Adrenal gland (tissue), 12 donors: ENCODE data around the gene DGCR6L. TPM values are rescaled to one million over a fixed set of nuclear protein-coding genes. Genes with fewer than 3 reads are reported as not detected.
"Not testable (repeated sequence)": the region's sequence is repeated elsewhere in the genome, so short reads cannot be mapped to it uniquely, and the experiment has no call there.

ENCODE experiments used
- DNase-seq, 7 donors: peaks; one replicate each; pipeline ENCODE4 v3.0.0-alpha.2; 2019 to 2020
- H3K27ac ChIP-seq, 5 donors: fragments of 200-600 bp; sonication (generic) in 4 of 5; 1 replicate in 3 of 5; 2 replicates in 2 of 5; pipeline versions ENCODE4 v1.5.1 to v1.8.0; 2016 to 2020; ENCODE audit warnings: mild to moderate bottlenecking in 1 of 5
- H3K27me3 ChIP-seq: fragments of 200-600 bp; 2 replicates; pipeline ENCODE4 v1.8.0; 2021
- H3K36me3 ChIP-seq, 2 donors: fragments of 200-600 bp; replicated peaks in 1 of 2; 1 replicate in 1 of 2; 2 replicates in 1 of 2; pipeline versions ENCODE4 v1.5.1 to v1.8.0; 2018 to 2022
- H3K4me1 ChIP-seq, 2 donors: fragments of 200-600 bp; replicated peaks in 1 of 2; 1 replicate in 1 of 2; 2 replicates in 1 of 2; pipeline versions ENCODE4 v1.5.1 to v1.8.0; 2018 to 2021
- H3K4me3 ChIP-seq, 4 donors: fragments of 200-600 bp; sonication (generic) in 3 of 4; one replicate each; pipeline ENCODE4 v1.5.1; 2016 to 2018
- H3K9me3 ChIP-seq, 3 donors: fragments of 200-600 bp; sonication (generic) in 1 of 3; replicated peaks in 1 of 3; 1 replicate in 2 of 3; 2 replicates in 1 of 3; pipeline versions ENCODE4 v1.5.1 to v1.8.0; 2016 to 2021
- CTCF ChIP-seq, 6 experiments: fragments of 450-650 bp in 4 of 6; fragments of 200-600 bp in 2 of 6; sonication (generic) in 1 of 6; IDR thresholded peaks; 1 replicate in 5 of 6; 2 replicates in 1 of 6; pipeline versions ENCODE4 v1.5.1 to v1.8.0; 2016 to 2021; ENCODE audit warnings: antibody characterized with exemption in 6 of 6, mild to moderate bottlenecking in 2 of 6, moderate library complexity in 1 of 6
- POLR2A ChIP-seq, 2 donors: fragments of 450-650 bp; IDR thresholded peaks; one replicate each; pipeline ENCODE4 v1.6.1; 2017; ENCODE audit warnings: antibody characterized with exemption in 2 of 2, mild to moderate bottlenecking in 2 of 2, moderate library complexity in 1 of 2
- WGBS, 4 donors: extraction: QIAGEN DNeasy Blood & Tissue Kit in 2 of 4; methylation state at CpG; one replicate each; pipeline versions ENCODE4 v1.1.5 to v1.1.7; 2013 to 2017; 5-methylcytosine and 5-hydroxymethylcytosine counted together
- intact Hi-C, 2 donors: fragments of 100-400 bp; cut with DNase I; formaldehyde crosslinking; loops; one replicate each; pipeline versions ENCODE4 v1.14.1 to v1.15.0; 2022 to 2023
- polyA plus RNA-seq, 3 donors: library from polyadenylated mRNA; stranded (reverse); fragments of 200-250 nt in 2 of 3; fragments of 350-450 nt in 1 of 3; fragmentation: Illumina TruSeq in 1 of 3; extraction: RNeasy Lipid Tissue Mini Kit (QIAGEN cat#74804) in 1 of 3; gene quantifications; one replicate each; pipeline ENCODE4 v1.2.3, GENCODE V29; 2013 to 2014
- total RNA-seq, 9 donors: library from RNA; depleted of rRNA in 4 of 9; stranded (reverse); fragments of >200 nt in 4 of 9; fragments of 120-200 nt in 1 of 9; fragmentation: NEBNext Ultra II Directional in 1 of 9; extraction: Animal tissue kit (Norgen Biotek cat#: 25700) in 1 of 9; gene quantifications; one replicate each; pipeline versions ENCODE4 v1.1.0 to v1.2.4, GENCODE V29; 2013 to 2023
- donor health status: healthy with polysubstance abuse.
- donor health status: Bipolar disorder and iron deficiency.
- donor health status: DM: yes; HTN: yes; CAD: no.
- donor health status: DM: no; HTN: no; CAD: no.
- donor health status: DM: no; HTN: no; CAD: no.
- donor health status: DM: yes; HTN: yes; CAD: no.

The DGCR6L gene
- total and polyA plus RNA-seq, 12 donors, result 12.1 to 159 (median 74.1) TPM

GRCh38 chr22:20324139-20324516 is 4.3 kb upstream of the DGCR6L start:
- intact Hi-C loops, result no loop called here
- peak in 2 of 7 donors; percentile 5 to 14 for DNase-seq
- no peaks in the 10 kb centered on the region for H3K9me3 ChIP-seq
- H3K36me3 ChIP-seq, result no peaks in the 10 kb centered on the region
- TF ChIP-seq POLR2A (IDR thresholded peaks at IDR 0.05) (no peak), CTCF (IDR thresholded peaks at IDR 0.05) (no peak)
- 74 to 83% (median 82%) methylated on average over 5 of the region's 5 CpGs for WGBS, 4 donors
- H3K4me3 ChIP-seq, result no peak overlapping the region
- H3K27me3 ChIP-seq, result no peaks in the 10 kb centered on the region
- peaks cover 7 to 14% of the 10 kb centered on the region in 2 donors for H3K4me1 ChIP-seq
- H3K27ac ChIP-seq, result no peak overlapping the region

GRCh38 chr22:20321552-20322211 is 1.8 kb upstream of the DGCR6L start:
- H3K36me3 ChIP-seq, H3K27me3 ChIP-seq, intact Hi-C loops, H3K9me3 ChIP-seq, H3K4me3 ChIP-seq, H3K27ac ChIP-seq: not testable (repeated sequence)
- 74 to 89% (median 85%) methylated on average over 3 to 7 of the region's 7 CpGs for WGBS, 4 donors
- peaks cover 11 to 33% of the 10 kb centered on the region in 2 donors for H3K4me1 ChIP-seq
- peak in 3 of 7 donors; percentile 8 to 15 (median 11) for DNase-seq

GRCh38 chr22:20320659-20321551 is 1.0 kb upstream of the DGCR6L start:
- intact Hi-C loops, H3K27me3 ChIP-seq, H3K36me3 ChIP-seq, H3K9me3 ChIP-seq: not testable (repeated sequence)
- whole genome bisulfite sequencing, 4 donors, result 42 to 69% (median 46%) methylated on average over 6 to 20 of the region's 20 CpGs
- peak in 4 of 7 donors; percentile 10 to 56 (median 22) for DNase-seq
- H3K4me1 ChIP-seq, result peaks cover 11 to 33% of the 10 kb centered on the region in 2 donors
- H3K4me3 ChIP-seq, result peak overlapping the region; percentile 73 to 96 (median 88)
- H3K27ac ChIP-seq, result peak overlapping the region in 3 of 5 donors; percentile 54 to 85 (median 76)

GRCh38 chr22:20319041-20319744 is 667 bp downstream of the DGCR6L start:
- peaks cover 11 to 33% of the 10 kb centered on the region in 2 donors for H3K4me1 ChIP-seq
- H3K27ac ChIP-seq, result peak overlapping the region in 3 of 5 donors; percentile 54 to 85 (median 76)
- no peaks in the 10 kb centered on the region for H3K9me3 ChIP-seq
- H3K27me3 ChIP-seq, result no peaks in the 10 kb centered on the region
- 2 to 6% (median 4%) methylated on average over 19 to 32 of the region's 32 CpGs for WGBS, 4 donors
- peak in 5 of 7 donors; percentile 17 to 56 (median 27) for DNase-seq
- H3K4me3 ChIP-seq, result peak overlapping the region in 3 of 4 donors; percentile 87 to 96 (median 90)
- TF ChIP-seq CTCF (IDR thresholded peaks at IDR 0.05) (no peak), POLR2A (IDR thresholded peaks at IDR 0.05) (no peak)
- intact Hi-C loops, result no loop called here
- H3K36me3 ChIP-seq, result no peaks in the 10 kb centered on the region

GRCh38 chr22:20318043-20318688 is 1.7 kb downstream of the DGCR6L start:
- peaks cover 11 to 33% of the 10 kb centered on the region in 2 donors for H3K4me1 ChIP-seq
- H3K4me3 ChIP-seq, H3K27me3 ChIP-seq, H3K9me3 ChIP-seq, H3K27ac ChIP-seq, intact Hi-C loops, H3K36me3 ChIP-seq: not testable (repeated sequence)
- WGBS, 4 donors, result 56 to 64% (median 62%) methylated on average over 6 of the region's 6 CpGs
- peak in 2 of 7 donors; percentile 7 to 27 for DNase-seq
